Measurements from ENCODE around the gene NAV2.
"Not testable (repeated sequence)": the region's sequence is repeated elsewhere in the genome, so short reads cannot be mapped to it uniquely, and the experiment has no call there.

NAV2 gene

DNA sequence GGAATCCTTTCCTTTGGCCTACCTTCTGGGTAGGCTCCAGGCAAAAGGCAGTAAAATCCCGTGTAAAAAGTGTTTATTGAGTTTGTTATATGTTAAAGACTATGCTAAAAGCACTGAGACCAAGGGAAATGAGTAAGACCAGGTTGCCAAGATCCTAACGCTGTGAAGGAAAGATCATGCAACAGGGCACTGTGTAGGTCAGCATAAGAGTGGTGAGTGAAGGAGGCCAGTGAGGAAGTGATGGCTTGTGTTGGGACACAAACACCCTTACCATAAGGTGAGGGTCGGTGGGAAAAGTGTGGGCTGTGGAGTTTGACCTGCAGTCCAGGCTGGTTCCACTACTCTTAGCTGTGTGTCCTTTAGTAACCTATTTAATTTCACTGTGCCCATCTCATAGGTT, 245.6 kb downstream of the NAV2 start:
- Mint-ChIP-seq H3K9me3 (no peaks in the 10 kb centered on the region), H3K4me1 (peaks cover 63% of the 10 kb centered on the region), H3K27ac (no peak overlapping the region), H3K27me3 (ENCODE audit: low read depth, poor library complexity) (peaks cover 8% of the 10 kb centered on the region), H3K36me3 (ENCODE audit: low read depth) (no peaks in the 10 kb centered on the region), H3K4me3 (no peak overlapping the region)
- no peak for DNase-seq
- TF ChIP-seq, protein P1, sequence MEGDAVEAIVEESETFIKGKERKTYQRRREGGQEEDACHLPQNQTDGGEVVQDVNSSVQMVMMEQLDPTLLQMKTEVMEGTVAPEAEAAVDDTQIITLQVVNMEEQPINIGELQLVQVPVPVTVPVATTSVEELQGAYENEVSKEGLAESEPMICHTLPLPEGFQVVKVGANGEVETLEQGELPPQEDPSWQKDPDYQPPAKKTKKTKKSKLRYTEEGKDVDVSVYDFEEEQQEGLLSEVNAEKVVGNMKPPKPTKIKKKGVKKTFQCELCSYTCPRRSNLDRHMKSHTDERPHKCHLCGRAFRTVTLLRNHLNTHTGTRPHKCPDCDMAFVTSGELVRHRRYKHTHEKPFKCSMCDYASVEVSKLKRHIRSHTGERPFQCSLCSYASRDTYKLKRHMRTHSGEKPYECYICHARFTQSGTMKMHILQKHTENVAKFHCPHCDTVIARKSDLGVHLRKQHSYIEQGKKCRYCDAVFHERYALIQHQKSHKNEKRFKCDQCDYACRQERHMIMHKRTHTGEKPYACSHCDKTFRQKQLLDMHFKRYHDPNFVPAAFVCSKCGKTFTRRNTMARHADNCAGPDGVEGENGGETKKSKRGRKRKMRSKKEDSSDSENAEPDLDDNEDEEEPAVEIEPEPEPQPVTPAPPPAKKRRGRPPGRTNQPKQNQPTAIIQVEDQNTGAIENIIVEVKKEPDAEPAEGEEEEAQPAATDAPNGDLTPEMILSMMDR (IDR thresholded peaks at IDR 0.05) = no peak

DNA sequence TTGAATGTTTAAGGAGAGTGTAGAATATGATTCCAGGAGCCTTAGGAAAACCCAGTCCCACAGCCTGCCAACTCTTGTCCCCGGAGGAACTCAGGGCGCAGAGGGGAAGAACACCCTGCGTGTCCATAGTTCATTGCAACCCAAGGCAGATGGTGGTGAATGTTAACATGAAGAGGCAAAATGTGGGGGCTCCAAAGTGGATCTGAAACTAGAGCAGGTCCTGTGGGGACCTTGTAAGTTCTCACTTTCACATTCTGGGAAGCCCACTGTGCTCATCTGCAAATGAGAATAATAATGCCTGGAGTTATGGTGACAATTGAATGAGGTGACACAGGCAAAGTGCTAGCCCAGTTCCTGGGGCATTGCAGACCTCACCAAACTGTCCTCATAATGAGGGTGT, 246.6 kb downstream of the NAV2 start:
- Mint-ChIP-seq H3K27ac (no peak overlapping the region), H3K4me1 (peaks cover 63% of the 10 kb centered on the region), H3K27me3 (ENCODE audit: low read depth, poor library complexity) (peaks cover 8% of the 10 kb centered on the region), H3K4me3 (no peak overlapping the region), H3K9me3 (no peaks in the 10 kb centered on the region), H3K36me3 (ENCODE audit: low read depth) (no peaks in the 10 kb centered on the region)
- TF ChIP-seq, protein P1 (IDR thresholded peaks at IDR 0.05) = no peak
- no peak for DNase-seq

DNA sequence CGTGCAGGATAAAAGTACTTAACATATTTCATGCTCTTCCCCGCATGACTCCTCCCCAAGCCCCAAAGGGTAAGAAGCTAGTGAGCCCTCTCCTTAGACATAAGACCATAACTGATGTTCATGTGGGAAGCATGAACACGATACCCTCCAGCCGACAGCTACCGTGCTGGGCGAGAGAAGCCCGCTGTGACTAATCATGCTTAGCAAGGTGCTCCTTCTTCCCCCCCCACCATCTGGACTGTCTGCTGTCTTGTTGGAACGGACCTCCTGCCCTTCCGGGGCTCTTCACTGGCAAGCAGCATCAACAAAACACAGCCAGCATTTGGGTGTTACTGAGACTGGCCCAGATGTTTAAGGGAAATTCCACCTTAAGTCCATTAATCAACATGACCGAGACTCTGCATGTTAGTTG, 247.0 kb downstream of the NAV2 start:
- no peak overlapping the region for H3K27ac Mint-ChIP-seq
- H3K9me3 Mint-ChIP-seq = no peaks in the 10 kb centered on the region
- DNase-seq = no peak
- H3K36me3 Mint-ChIP-seq (ENCODE audit: low read depth) = no peaks in the 10 kb centered on the region
- TF ChIP-seq, protein P1 (IDR thresholded peaks at IDR 0.05) = no peak
- peaks cover 8% of the 10 kb centered on the region for H3K27me3 Mint-ChIP-seq (ENCODE audit: low read depth, poor library complexity)
- H3K4me1 Mint-ChIP-seq = peaks cover 63% of the 10 kb centered on the region
- no peak overlapping the region for H3K4me3 Mint-ChIP-seq

DNA sequence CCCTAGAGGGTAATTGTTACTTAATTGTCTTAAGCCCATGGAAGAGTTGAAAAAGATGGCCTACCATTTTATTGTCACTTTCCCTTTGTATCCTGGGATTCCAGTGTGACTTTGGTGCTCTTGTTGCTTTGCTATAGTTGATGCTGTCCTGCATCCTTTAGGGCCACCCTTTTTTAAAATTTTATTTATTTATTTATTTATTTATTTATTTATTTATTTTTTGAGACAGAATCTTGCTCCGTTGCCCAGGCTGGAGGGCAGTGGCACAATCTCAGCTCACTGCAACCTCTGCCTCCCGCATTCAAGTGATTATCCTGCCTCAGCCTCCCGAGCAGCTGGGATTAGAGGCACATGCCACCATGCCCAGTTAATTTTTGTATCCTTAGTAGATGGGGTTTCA, 247.8 kb downstream of the NAV2 start:
- H3K27me3 Mint-ChIP-seq (ENCODE audit: low read depth, poor library complexity); H3K27ac Mint-ChIP-seq; DNase-seq; H3K4me3 Mint-ChIP-seq; H3K9me3 Mint-ChIP-seq; H3K36me3 Mint-ChIP-seq (ENCODE audit: low read depth): not testable (repeated sequence)
- peaks cover 66% of the 10 kb centered on the region for H3K4me1 Mint-ChIP-seq

DNA sequence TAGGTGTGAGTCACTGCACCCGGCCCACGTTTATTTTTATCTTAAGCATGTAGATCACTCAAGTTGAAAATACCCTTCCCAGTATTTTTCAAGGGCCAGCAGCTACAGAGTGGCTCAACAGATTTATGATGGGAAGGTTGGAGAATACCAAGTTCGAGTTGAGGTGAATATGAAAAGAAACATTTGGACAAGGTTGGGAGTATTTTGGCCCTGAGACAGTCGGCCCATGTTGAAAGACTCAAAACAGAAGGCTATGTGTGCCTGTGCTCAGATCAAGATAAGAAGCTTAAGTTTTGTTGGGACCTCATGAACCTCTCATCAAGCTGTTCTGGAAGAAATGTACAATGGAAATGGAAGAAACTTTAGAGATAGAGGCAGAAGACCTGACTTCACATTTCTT, 248.6 kb downstream of the NAV2 start:
- H3K27ac Mint-ChIP-seq = no peak overlapping the region
- no peak overlapping the region for H3K4me3 Mint-ChIP-seq
- no peak for DNase-seq
- peaks cover 70% of the 10 kb centered on the region for H3K4me1 Mint-ChIP-seq
- H3K36me3 Mint-ChIP-seq (ENCODE audit: low read depth) = no peaks in the 10 kb centered on the region
- TF ChIP-seq, protein P1 (IDR thresholded peaks at IDR 0.05) = no peak
- peaks cover 8% of the 10 kb centered on the region for H3K27me3 Mint-ChIP-seq (ENCODE audit: low read depth, poor library complexity)
- H3K9me3 Mint-ChIP-seq = no peaks in the 10 kb centered on the region

DNA sequence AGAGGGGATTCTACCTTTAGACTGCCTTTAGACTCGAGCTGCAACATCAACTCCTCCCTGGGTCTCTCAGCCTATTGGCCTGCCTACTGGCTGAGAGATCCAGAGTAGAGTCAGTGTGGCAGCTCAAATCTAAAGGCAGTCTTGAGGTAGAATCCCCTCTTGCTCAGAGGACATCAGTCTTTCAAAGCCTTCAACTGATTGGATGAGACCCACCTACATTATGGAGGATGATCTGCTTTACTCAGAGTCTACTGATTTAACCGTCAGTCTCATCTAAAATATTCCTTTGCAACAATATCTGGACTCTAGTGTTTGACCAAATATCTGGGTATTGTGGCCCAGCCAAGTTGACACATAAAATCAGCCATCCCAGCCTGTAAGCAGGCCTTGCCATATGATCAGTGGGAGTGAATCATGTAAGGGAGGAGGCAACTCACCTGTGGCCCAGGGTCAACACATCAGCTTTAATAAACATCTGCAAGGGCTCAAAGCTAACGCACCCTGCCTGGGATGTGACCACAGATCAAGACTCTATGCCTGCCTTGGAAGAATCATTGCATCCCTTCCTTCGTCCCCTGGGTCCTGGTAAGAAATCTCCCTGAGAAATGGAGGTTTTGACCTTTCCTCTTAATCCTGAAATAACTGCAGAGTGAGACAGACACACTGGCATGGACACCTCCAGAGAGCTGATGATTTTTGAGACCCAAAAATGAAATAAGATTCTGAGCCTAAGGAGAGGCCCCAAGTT, 249.6 kb downstream of the NAV2 start:
- H3K4me1 Mint-ChIP-seq = peaks cover 73% of the 10 kb centered on the region
- H3K4me3 Mint-ChIP-seq = no peak overlapping the region
- peaks cover 8% of the 10 kb centered on the region for H3K27me3 Mint-ChIP-seq (ENCODE audit: low read depth, poor library complexity)
- peak overlapping the region; percentile 90 for H3K27ac Mint-ChIP-seq
- no peaks in the 10 kb centered on the region for H3K36me3 Mint-ChIP-seq (ENCODE audit: low read depth)
- no peaks in the 10 kb centered on the region for H3K9me3 Mint-ChIP-seq
- no peak for DNase-seq
- TF ChIP-seq, protein P1 (IDR thresholded peaks at IDR 0.05) = no peak
